IPS DF 4.7 (cell line): ENCODE measurements around the gene MARCHF2.

Experiments
- DNase-seq: peaks from one replicate; pipeline ENCODE4 v3.0.0-alpha.2; 2013; ENCODE audit warnings: low spot score; ENCODE audit errors: extremely low read depth

Gene MARCHF2

DNA sequence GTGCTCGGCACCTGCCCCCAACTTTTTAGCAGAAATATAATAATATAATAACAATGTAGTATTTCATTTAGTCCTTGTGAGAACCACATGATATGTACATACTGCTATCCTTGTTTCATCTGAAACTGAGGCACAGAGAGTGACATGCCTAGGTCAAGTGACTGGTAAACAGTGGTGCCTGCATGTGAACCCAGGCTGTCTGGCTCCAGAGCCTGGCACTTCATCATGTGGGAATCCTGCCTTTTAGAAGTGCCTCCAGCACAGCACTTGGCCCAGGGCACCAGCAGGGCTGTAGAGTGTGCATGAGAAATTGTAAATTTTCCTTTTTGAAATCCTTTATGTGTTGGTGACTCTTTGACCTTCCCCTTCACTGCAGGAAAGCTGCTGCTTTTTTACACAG is 61.9 kb downstream of the MARCHF2 start:
- DNase-seq, result no peak

DNA sequence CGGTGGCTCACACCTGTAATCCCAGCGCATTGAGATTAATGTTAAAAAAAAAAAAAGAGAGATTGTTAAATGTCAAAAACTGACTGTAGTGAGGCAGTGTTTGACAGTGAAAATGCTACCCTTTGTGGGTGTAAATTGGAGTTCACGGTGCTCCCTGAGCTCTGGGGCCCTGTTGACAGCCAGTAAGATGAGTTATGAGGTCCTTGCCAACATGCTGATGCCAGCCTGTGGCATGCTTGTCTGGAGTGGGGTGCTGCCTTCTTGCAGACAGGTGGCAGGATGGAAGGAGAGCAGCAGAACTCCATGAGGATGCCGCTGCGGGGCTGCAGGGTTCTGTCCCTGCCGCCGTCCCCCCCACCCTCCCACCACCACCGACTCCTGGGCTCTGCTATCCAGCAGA is 63.4 kb downstream of the MARCHF2 start:
- DNase-seq, result no peak

DNA sequence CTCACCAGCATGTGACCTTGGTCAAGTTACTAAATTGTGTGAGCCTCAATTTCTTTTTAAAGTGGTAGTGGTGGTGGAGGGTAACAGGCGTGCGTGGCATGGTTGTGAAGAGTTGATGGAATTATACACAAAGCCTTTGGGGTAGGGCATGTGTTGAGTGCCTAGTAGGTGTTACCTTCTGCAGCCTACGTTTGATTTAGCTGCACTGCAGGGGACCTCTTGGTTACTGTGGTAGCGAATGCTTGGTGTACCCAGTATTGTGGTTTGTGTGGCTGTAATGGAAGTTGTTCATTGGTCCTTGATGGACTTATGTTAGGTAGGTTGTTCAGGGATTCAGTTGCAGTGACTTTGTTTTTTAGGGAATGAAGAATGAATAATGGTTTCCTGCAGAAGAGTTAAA is 64.8 kb downstream of the MARCHF2 start:
- DNase-seq, result no peak

DNA sequence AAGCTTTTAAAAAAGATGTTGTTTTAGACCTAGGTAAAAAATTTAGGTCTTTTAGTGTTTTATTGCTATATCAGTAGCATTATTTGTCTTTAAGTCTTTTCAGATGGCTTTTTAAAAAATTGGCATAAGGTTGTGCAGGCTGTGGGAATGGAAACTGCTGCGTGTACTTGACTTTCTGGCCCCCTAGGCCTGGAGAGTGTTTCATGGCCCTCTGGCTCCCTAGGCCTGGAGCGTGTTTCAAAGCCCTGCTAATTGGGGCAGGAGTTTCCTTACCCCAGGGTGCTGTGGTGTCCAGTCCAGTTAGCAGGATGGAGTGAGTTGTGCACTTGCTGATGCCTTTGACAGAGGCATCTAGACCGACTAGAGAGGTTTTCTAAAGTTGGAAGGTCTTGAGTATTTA is 65.5 kb downstream of the MARCHF2 start:
- no peak for DNase-seq

DNA sequence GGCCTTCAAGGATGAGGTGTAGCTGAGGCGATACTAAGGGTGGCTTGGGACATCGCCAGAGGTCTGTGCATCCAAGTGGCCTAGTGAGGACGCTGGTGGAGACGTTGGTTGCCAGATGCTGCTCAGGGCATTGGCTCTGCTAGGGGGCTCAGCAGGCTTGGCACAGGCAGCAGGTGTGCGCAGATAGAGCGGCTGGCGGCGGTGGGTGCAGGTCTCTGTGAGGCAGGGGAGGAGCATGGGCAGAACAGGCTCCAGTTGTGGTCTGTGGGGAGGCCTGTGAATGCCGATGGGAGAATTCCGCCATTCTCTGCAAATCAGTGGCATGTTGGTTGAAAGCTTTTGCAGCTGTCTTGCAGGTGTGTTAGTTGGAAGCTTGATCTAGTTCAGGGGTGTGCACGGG is 68.1 kb downstream of the MARCHF2 start:
- DNase-seq, result no peak

DNA sequence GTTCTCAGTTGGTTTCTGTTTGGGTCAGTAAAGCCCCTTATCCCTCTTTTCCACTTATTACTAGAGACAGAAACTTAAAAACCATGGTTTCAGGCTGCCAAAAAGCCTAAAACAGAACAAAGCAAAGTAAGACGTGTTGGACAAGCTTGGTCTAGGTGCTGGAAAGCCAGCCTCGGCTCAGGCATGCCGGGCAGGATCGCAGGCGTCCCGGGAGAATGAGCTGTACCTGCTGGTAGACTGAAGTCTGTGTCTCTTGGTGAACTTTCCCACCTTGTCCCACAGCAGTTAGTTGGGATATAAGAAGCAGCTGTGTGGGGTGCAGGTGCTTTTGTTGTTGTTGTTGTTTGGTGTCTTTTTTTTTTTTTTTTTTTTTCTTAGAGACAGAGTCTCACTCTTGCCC is 68.5 kb downstream of the MARCHF2 start:
- DNase-seq, result no peak

DNA sequence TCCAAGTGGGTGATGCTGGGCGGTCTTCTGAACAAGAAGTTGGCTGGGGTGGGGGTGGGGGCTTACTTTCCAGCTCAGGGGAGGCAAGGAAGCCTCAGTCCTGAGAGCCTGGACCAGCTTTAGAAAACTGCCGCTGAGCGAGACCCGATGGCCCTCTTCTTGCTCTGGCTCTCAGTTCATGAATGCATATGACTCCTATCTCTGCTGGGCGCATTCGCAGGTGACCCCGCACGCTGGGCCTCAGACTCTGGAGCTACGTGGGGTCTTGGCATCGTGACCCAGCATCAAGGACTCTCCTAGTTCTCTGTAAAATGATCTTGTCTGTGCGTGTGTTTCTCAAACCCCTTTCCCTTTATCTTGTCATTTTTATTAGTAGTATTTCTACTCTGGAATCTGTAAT is 69.6 kb downstream of the MARCHF2 start:
- DNase-seq, result no peak

DNA sequence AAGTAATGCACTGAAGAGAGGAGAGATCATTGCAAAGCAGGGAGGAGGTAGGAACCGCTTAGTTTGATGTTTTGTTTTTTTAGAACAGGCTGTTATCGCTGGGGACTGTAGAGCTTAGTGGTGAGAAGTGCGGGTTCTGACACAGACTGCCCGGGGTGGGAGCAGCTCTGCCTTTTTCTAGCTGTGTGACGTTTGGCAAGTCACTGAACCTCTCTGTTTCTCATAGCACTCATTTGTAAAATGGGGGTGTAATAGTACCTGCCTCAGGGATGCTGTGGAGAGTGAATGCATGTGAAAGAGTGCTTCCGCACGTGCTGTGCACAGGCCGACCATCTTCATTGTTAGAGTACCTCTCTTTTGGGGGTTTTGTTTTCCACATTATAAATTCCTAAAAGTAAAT is 70.1 kb downstream of the MARCHF2 start:
- DNase-seq, result no peak

DNA sequence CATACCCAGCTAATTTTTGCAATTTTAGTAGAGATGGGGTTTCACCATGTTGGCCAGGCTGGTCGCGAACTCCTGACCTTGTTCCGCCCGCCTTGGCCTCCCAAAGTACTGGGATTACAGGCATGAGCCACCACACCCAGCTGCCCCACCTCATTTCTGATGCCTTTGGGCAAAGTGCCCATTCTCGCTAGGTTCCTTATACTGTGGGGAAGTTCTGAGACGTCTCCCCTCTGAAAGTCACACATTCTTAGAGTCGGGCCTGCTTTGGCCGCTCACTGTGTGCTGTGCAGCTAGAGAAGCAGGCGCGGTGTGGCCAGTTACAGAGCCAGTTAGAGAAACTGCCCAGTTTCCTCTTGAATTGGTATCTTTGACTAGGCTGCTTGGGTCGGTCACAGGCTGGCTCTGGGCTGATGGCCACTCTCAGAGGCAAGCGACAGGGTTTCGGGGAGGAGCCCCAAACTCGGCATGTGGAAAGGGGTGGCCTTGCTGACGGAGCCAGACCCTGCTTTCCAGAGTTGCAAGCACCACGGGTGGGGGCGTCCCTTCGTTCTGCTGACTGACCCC is 71.3 kb downstream of the MARCHF2 start:
- no peak for DNase-seq

DNA sequence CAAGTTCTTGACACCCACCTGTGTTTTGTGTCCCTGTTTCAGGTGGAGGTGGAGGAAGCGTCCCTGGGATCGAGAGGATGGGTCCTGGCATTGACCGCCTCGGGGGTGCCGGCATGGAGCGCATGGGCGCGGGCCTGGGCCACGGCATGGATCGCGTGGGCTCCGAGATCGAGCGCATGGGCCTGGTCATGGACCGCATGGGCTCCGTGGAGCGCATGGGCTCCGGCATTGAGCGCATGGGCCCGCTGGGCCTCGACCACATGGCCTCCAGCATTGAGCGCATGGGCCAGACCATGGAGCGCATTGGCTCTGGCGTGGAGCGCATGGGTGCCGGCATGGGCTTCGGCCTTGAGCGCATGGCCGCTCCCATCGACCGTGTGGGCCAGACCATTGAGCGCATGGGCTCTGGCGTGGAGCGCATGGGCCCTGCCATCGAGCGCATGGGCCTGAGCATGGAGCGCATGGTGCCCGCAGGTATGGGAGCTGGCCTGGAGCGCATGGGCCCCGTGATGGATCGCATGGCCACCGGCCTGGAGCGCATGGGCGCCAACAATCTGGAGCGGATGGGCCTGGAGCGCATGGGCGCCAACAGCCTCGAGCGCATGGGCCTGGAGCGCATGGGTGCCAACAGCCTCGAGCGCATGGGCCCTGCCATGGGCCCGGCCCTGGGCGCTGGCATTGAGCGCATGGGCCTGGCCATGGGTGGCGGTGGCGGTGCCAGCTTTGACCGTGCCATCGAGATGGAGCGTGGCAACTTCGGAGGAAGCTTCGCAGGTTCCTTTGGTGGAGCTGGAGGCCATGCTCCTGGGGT is 72.7 kb downstream of the MARCHF2 start:
- DNase-seq, result no peak

DNA sequence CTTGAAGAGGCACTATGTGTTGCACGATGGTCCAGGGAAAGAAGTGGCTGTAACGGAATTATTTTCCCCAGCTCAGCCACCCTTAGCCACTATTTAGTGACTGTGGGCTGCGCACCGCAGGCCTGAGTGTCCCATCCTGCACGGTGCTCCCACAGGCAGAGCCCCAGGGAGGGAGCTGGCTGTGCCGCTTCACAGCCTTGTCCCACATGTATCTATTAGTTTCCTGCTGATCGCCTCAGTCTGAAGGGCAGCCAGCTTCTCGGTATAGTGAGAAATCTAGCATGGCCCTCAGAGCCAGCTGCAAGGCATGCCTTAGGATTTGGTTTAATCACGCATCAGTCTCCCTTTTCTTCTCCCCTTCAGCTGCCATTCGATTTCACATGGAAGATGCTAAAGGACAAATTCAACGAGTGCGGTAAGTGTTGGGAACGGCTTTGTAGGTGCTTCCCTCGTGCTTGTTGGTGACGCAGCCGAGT is 73.6 kb downstream of the MARCHF2 start:
- DNase-seq, result no peak

DNA sequence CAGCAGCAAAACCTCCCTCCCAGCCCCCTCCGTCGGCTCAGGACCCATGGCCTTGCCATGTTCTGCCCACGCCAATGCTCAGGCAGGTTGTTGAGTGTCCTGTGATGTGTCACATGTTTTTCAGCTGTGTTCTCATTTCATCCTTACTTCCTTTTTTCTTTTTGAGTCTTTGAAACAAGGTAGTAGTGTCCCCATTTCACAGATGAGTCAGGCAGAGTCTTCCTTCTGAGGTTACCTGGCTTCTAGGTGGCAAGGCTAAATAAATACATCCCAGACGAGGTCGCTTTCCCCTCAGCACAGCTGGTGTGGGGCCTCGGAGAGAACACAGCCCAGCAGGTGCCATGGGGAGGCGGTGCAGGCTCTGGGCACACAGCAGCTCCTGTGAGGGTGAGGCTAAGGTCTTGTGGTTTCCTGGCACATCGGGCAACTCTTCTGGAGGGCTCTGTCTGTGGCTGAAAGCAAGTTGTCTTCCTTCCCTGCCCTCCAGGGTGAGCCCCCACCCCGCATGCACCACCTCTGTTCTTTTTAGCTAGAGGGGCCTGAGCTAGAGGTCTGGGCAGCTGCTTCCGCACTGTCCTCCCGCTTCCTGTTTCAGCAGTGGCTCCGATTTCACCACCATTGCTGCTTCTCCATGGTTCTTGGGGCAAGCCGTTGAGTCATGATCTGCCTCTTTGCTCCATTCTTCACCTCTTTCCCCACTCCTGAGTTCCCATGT is 74.2 kb downstream of the MARCHF2 start:
- DNase-seq, result no peak

DNA sequence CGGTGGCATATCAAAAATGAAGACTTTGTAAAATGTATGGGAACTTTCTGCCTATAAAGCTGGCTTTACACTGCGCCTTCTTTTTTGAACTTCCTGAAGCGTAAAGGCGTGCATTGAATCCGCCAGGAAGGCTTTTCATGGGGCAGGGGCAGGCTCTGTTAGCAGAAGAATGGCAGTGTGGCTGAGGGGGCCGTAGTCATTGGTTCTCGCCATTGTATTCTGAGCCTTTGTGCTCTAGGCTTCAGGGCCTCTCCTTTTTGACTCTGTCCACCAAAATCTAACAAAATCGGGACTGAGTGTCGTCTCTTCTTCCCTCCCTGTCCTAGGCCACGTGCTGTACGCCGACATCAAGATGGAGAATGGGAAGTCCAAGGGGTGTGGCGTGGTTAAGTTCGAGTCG is 75.3 kb downstream of the MARCHF2 start:
- no peak for DNase-seq
